GM12872 (cell line): Measurements from ENCODE around the gene RAD51B.

Experiments
- CTCF ChIP-seq: IDR thresholded peaks from 3 replicates; pipeline ENCODE4 v1.5.1; 2011; ENCODE audit warnings: low read depth, mild to moderate bottlenecking, low read length, moderate library complexity; ENCODE audit not compliant: insufficient read depth

The RAD51B gene

GRCh38 chr14:68634874-68635595 lies 815.5 kb downstream of the RAD51B start:
- TF ChIP-seq CTCF, result no peak

GRCh38 chr14:68636597-68636996 lies 817.0 kb downstream of the RAD51B start:
- TF ChIP-seq CTCF, result no peak

- TF ChIP-seq CTCF, result no peak
Observed at GRCh38 chr14:68637106-68638021, 817.8 kb downstream of the RAD51B start.

GRCh38 chr14:68638141-68638999 lies 818.8 kb downstream of the RAD51B start:
- no peak for TF ChIP-seq CTCF

- no peak for TF ChIP-seq CTCF
Observed at GRCh38 chr14:68639000-68639757, 819.6 kb downstream of the RAD51B start.

GRCh38 chr14:68639758-68640574 lies 820.4 kb downstream of the RAD51B start:
- TF ChIP-seq CTCF, result no peak
